ENCODE data around the gene SDF4. TPM values are rescaled to one million over a fixed set of nuclear protein-coding genes. Genes with fewer than 3 reads are reported as not detected.
A peak's percentile ranks its signal among the peaks of the same experiment; 100 is the strongest.

The SDF4 gene
- total and polyA plus RNA-seq, 7 experiments from 2014 or later: 74.8 to 124 (median 107) TPM

- ATAC-seq: peak; percentile 12
- no peak overlapping the region for H3K27ac Mint-ChIP-seq
- H3K9me3 Mint-ChIP-seq: no peaks in the 10 kb centered on the region
- intact Hi-C loops (cut with micrococcal nuclease): no loop called here
- Histone ChIP-seq H3K27ac (ENCODE audit: low read depth, low read length) (no peak overlapping the region), H3K4me1 (ENCODE audit: control insufficient read depth in 2 of 2, insufficient read depth in 2 of 2, low read length in 2 of 2) (no peaks in the 10 kb centered on the region), H3K27me3 (ENCODE audit: control insufficient read depth in 2 of 2, insufficient read depth in 2 of 2, low read length in 2 of 2) (no peaks in the 10 kb centered on the region), H3K36me3 (ENCODE audit: control insufficient read depth in 2 of 3, insufficient read depth in 3 of 3, low read length in 3 of 3) (no peaks in the 10 kb centered on the region), H3K4me3 (ENCODE audit: low read length) (no peak overlapping the region), H3K9me3 (ENCODE audit: control insufficient read depth in 2 of 3, low read length in 3 of 3) (no peaks in the 10 kb centered on the region)
- peaks cover 0 to 4% (median 0%) of the 10 kb centered on the region in 5 donors for H3K27me3 Mint-ChIP-seq
- no peak overlapping the region for H3K4me3 Mint-ChIP-seq
- no peak for DNase-seq
- H3K36me3 Mint-ChIP-seq: no peaks in the 10 kb centered on the region
- no peaks in the 10 kb centered on the region for H3K4me1 Mint-ChIP-seq
- ChIA-PET POLR2A (no interaction called here), CTCF (no interaction called here)
These were observed 11.5 kb upstream of the SDF4 start for GRCh38 chr1:1243266-1243660.

GRCh38 chr1:1242461-1243265, 10.9 kb upstream of the SDF4 start:
- Histone ChIP-seq H3K27me3 (ENCODE audit: control insufficient read depth in 2 of 2, insufficient read depth in 2 of 2, low read length in 2 of 2) (no peaks in the 10 kb centered on the region), H3K36me3 (ENCODE audit: control insufficient read depth in 2 of 3, insufficient read depth in 3 of 3, low read length in 3 of 3) (no peaks in the 10 kb centered on the region), H3K9me3 (ENCODE audit: control insufficient read depth in 2 of 3, low read length in 3 of 3) (no peaks in the 10 kb centered on the region), H3K27ac (ENCODE audit: low read depth, low read length) (no peak overlapping the region), H3K4me1 (ENCODE audit: control insufficient read depth in 2 of 2, insufficient read depth in 2 of 2, low read length in 2 of 2) (no peaks in the 10 kb centered on the region), H3K4me3 (ENCODE audit: low read length) (no peak overlapping the region)
- POLR2A ChIA-PET: no interaction called here
- no peaks in the 10 kb centered on the region for H3K9me3 Mint-ChIP-seq
- no peaks in the 10 kb centered on the region for H3K36me3 Mint-ChIP-seq
- ATAC-seq (no peak), DNase-seq (no peak)
- H3K4me1 Mint-ChIP-seq: no peaks in the 10 kb centered on the region
- no peak overlapping the region for H3K27ac Mint-ChIP-seq
- no peak overlapping the region for H3K4me3 Mint-ChIP-seq
- CTCF ChIA-PET: no interaction called here
- H3K27me3 Mint-ChIP-seq: peaks cover 0 to 4% (median 0%) of the 10 kb centered on the region in 5 donors
- intact Hi-C loops (cut with micrococcal nuclease): no loop called here

- Mint-ChIP-seq H3K4me3 (no peak overlapping the region), H3K9me3 (no peaks in the 10 kb centered on the region), H3K4me1 (no peaks in the 10 kb centered on the region), H3K27ac (no peak overlapping the region), H3K27me3 (peaks cover 0 to 2% (median 0%) of the 10 kb centered on the region in 5 donors), H3K36me3 (no peaks in the 10 kb centered on the region)
- no peaks in the 10 kb centered on the region for H3K36me3 ChIP-seq (ENCODE audit: control insufficient read depth in 2 of 3, insufficient read depth in 3 of 3, low read length in 3 of 3)
- CTCF ChIA-PET: no interaction called here
- intact Hi-C loops (cut with micrococcal nuclease): no loop called here
- no peak overlapping the region for H3K27ac ChIP-seq (ENCODE audit: low read depth, low read length)
- no peaks in the 10 kb centered on the region for H3K4me1 ChIP-seq (ENCODE audit: control insufficient read depth in 2 of 2, insufficient read depth in 2 of 2, low read length in 2 of 2)
- no peaks in the 10 kb centered on the region for H3K27me3 ChIP-seq (ENCODE audit: control insufficient read depth in 2 of 2, insufficient read depth in 2 of 2, low read length in 2 of 2)
- DNase-seq: no peak
- POLR2A ChIA-PET: no interaction called here
- no peak overlapping the region for H3K4me3 ChIP-seq (ENCODE audit: low read length)
- no peak for ATAC-seq
- no peaks in the 10 kb centered on the region for H3K9me3 ChIP-seq (ENCODE audit: control insufficient read depth in 2 of 3, low read length in 3 of 3)
These were observed 9.9 kb upstream of the SDF4 start for GRCh38 chr1:1241588-1242219.

- no peaks in the 10 kb centered on the region for H3K4me1 Mint-ChIP-seq
- Histone ChIP-seq H3K4me1 (ENCODE audit: control insufficient read depth in 2 of 2, insufficient read depth in 2 of 2, low read length in 2 of 2) (no peaks in the 10 kb centered on the region), H3K36me3 (ENCODE audit: control insufficient read depth in 2 of 3, insufficient read depth in 3 of 3, low read length in 3 of 3) (no peaks in the 10 kb centered on the region), H3K27ac (ENCODE audit: low read depth, low read length) (no peak overlapping the region), H3K27me3 (ENCODE audit: control insufficient read depth in 2 of 2, insufficient read depth in 2 of 2, low read length in 2 of 2) (no peaks in the 10 kb centered on the region), H3K9me3 (ENCODE audit: control insufficient read depth in 2 of 3, low read length in 3 of 3) (no peaks in the 10 kb centered on the region), H3K4me3 (ENCODE audit: low read length) (no peak overlapping the region)
- H3K9me3 Mint-ChIP-seq: no peaks in the 10 kb centered on the region
- H3K27me3 Mint-ChIP-seq: peaks cover 0 to 2% (median 0%) of the 10 kb centered on the region in 5 donors
- ChIA-PET POLR2A (no interaction called here), CTCF (no interaction called here)
- ATAC-seq: no peak
- intact Hi-C loops (cut with micrococcal nuclease): no loop called here
- H3K36me3 Mint-ChIP-seq: no peaks in the 10 kb centered on the region
- H3K4me3 Mint-ChIP-seq: no peak overlapping the region
- no peak overlapping the region for H3K27ac Mint-ChIP-seq
- no peak for DNase-seq
These were observed 9.2 kb upstream of the SDF4 start for GRCh38 chr1:1240822-1241587.

- H3K4me1 ChIP-seq (ENCODE audit: control insufficient read depth in 2 of 2, insufficient read depth in 2 of 2, low read length in 2 of 2): no peaks in the 10 kb centered on the region
- no peak for DNase-seq
- no peak for ATAC-seq
- H3K36me3 ChIP-seq (ENCODE audit: control insufficient read depth in 2 of 3, insufficient read depth in 3 of 3, low read length in 3 of 3): peaks cover 0 to under 1% (median 0%) of the 10 kb centered on the region in 3 experiments
- H3K36me3 Mint-ChIP-seq: no peaks in the 10 kb centered on the region
- no peak overlapping the region for H3K27ac ChIP-seq (ENCODE audit: low read depth, low read length)
- intact Hi-C loops (cut with micrococcal nuclease): no loop called here
- CTCF ChIA-PET: no interaction called here
- no peaks in the 10 kb centered on the region for H3K27me3 Mint-ChIP-seq
- no peaks in the 10 kb centered on the region for H3K4me1 Mint-ChIP-seq
- H3K27ac Mint-ChIP-seq: no peak overlapping the region
- no peaks in the 10 kb centered on the region for H3K9me3 ChIP-seq (ENCODE audit: control insufficient read depth in 2 of 3, low read length in 3 of 3)
- no peak overlapping the region for H3K4me3 ChIP-seq (ENCODE audit: low read length)
- no peaks in the 10 kb centered on the region for H3K27me3 ChIP-seq (ENCODE audit: control insufficient read depth in 2 of 2, insufficient read depth in 2 of 2, low read length in 2 of 2)
- no peak overlapping the region for H3K4me3 Mint-ChIP-seq
- POLR2A ChIA-PET: no interaction called here
- no peaks in the 10 kb centered on the region for H3K9me3 Mint-ChIP-seq
These were observed 8.5 kb upstream of the SDF4 start for GRCh38 chr1:1240348-1240732.

GRCh38 chr1:1239614-1240347, 8.0 kb upstream of the SDF4 start:
- Histone ChIP-seq H3K27me3 (ENCODE audit: control insufficient read depth in 2 of 2, insufficient read depth in 2 of 2, low read length in 2 of 2) (no peaks in the 10 kb centered on the region), H3K36me3 (ENCODE audit: control insufficient read depth in 2 of 3, insufficient read depth in 3 of 3, low read length in 3 of 3) (peaks cover 0 to 6% (median 0%) of the 10 kb centered on the region in 3 experiments), H3K27ac (ENCODE audit: low read depth, low read length) (no peak overlapping the region), H3K4me1 (ENCODE audit: control insufficient read depth in 2 of 2, insufficient read depth in 2 of 2, low read length in 2 of 2) (no peaks in the 10 kb centered on the region), H3K9me3 (ENCODE audit: control insufficient read depth in 2 of 3, low read length in 3 of 3) (no peaks in the 10 kb centered on the region), H3K4me3 (ENCODE audit: low read length) (no peak overlapping the region)
- peaks cover 0 to 2% (median under 1%) of the 10 kb centered on the region in 7 donors for H3K4me1 Mint-ChIP-seq
- peaks cover 0 to under 1% (median 0%) of the 10 kb centered on the region in 5 donors for H3K36me3 Mint-ChIP-seq
- intact Hi-C loops (cut with micrococcal nuclease): no loop called here
- H3K27ac Mint-ChIP-seq: no peak overlapping the region
- no peak for ATAC-seq
- H3K9me3 Mint-ChIP-seq: no peaks in the 10 kb centered on the region
- no peak overlapping the region for H3K4me3 Mint-ChIP-seq
- no peaks in the 10 kb centered on the region for H3K27me3 Mint-ChIP-seq
- ChIA-PET CTCF (no interaction called here), POLR2A (no interaction called here)
- no peak for DNase-seq
